GM12878 (cell line): ENCODE results near the gene MR1. TPM values are rescaled to one million over a fixed set of nuclear protein-coding genes. Genes with fewer than 3 reads are reported as not detected.

Source experiments
- ATAC-seq: fragments of 200-7000 bp; cut with Tn5 transposase; 3 replicates; pipeline ENCODE4 v1.9.1; 2020; ENCODE audit warnings: mild to moderate bottlenecking, moderate library complexity
- BruUV-seq: library from RNA; stranded (reverse); fragments of 400-500 nt; replicated peaks from 2 replicates; lab custom pipeline; 2021; lab: Mats Ljungman, UMichigan
- CTCF ChIA-PET: fragments of 300-600 bp; sonication (Branson Sonifier 250); formaldehyde crosslinking; extraction: SDS; loops from one replicate; lab custom pipeline; 2021; ENCODE audit warnings: inconsistent platforms; lab: Yijun Ruan, JAX
- POLR2A ChIA-PET: fragments of 350-600 bp; formaldehyde crosslinking; extraction: SDS; loops from one replicate; lab custom pipeline; 2021; ENCODE audit warnings: inconsistent platforms; lab: Charles Lee
- RAD21 ChIA-PET: fragments of 300-600 bp; sonication (Branson Sonifier 250); formaldehyde crosslinking; loops from one replicate; lab custom pipeline; 2023; ENCODE audit warnings: antibody characterized with exemption; ENCODE audit not compliant: unreplicated experiment; lab: Charles Lee
- SMC1A ChIA-PET: fragments of 300-600 bp; sonication (Branson Sonifier 250); formaldehyde crosslinking; loops from one replicate; lab custom pipeline; 2023; ENCODE audit not compliant: unreplicated experiment, uncharacterized antibody; lab: Charles Lee
- DNase-seq: peaks from one replicate; pipeline ENCODE4 v3.0.0-alpha.2; 2011; ENCODE audit warnings: low read depth, low spot score
- FAIRE-seq: peaks from 3 replicates; lab custom pipeline; 2011; peaks lifted over from hg19 to GRCh38; lab: Jason Lieb, UNC
- H2AFZ ChIP-seq: 2 replicates; pipeline ENCODE4 v1.6.0; 2011; ENCODE audit warnings: low read depth, low read length, control low read depth; ENCODE audit not compliant: control insufficient read depth
- H3K27ac ChIP-seq: 2 replicates; pipeline ENCODE4 v1.5.1; 2011; ENCODE audit warnings: control low read depth; ENCODE audit not compliant: control insufficient read depth, insufficient read depth
- H3K27me3 ChIP-seq, 2 experiments: replicated peaks in 1 of 2; 2 replicates each; pipeline versions ENCODE4 v1.6.0 to v1.6.1; 2011; ENCODE audit warnings: low read length in 1 of 2; ENCODE audit not compliant: control insufficient read depth in 2 of 2, insufficient read depth in 2 of 2
- H3K36me3 ChIP-seq, 2 experiments: 2 replicates each; pipeline ENCODE4 v1.5.1; 2011; ENCODE audit warnings: low read length in 1 of 2; ENCODE audit not compliant: control insufficient read depth in 2 of 2, insufficient read depth in 2 of 2
- H3K4me1 ChIP-seq: 2 replicates; pipeline ENCODE4 v1.6.1; 2011; ENCODE audit warnings: mild to moderate bottlenecking, low read length, moderate library complexity, mixed read lengths; ENCODE audit not compliant: control insufficient read depth, insufficient read depth
- H3K4me2 ChIP-seq: 2 replicates; pipeline ENCODE4 v1.6.0; 2011; ENCODE audit warnings: control low read depth; ENCODE audit not compliant: control insufficient read depth, insufficient read depth
- H3K4me3 ChIP-seq: fragments of 200-600 bp; sonication (generic); 2 replicates; pipeline ENCODE4 v1.5.1; 2016
- H3K79me2 ChIP-seq: 2 replicates; pipeline ENCODE4 v1.6.0; 2011; ENCODE audit warnings: low read length; ENCODE audit not compliant: control insufficient read depth, insufficient read depth
- H3K9ac ChIP-seq: 2 replicates; pipeline ENCODE4 v1.8.0; 2011; ENCODE audit warnings: low read length, control low read depth, mixed read lengths; ENCODE audit not compliant: control insufficient read depth, insufficient read depth
- H3K9me3 ChIP-seq: replicated peaks from 3 replicates; pipeline ENCODE4 v1.5.1; 2011; ENCODE audit warnings: mild to moderate bottlenecking, low read length; ENCODE audit not compliant: control insufficient read depth, insufficient read depth
- H4K20me1 ChIP-seq: 2 replicates; pipeline ENCODE4 v1.6.0; 2011; ENCODE audit not compliant: control insufficient read depth, insufficient read depth
- ELK1 ChIP-seq: IDR thresholded peaks from 2 replicates; pipeline ENCODE4 v1.6.1; 2012; ENCODE audit warnings: low read depth, low read length, improper control_type of control experiment
- IKZF1 ChIP-seq: fragments of 450-650 bp; conservative IDR thresholded peaks from 2 replicates; pipeline ENCODE4 v1.6.1; 2017; ENCODE audit warnings: antibody characterized with exemption, mild to moderate bottlenecking
- MEF2A ChIP-seq: IDR thresholded peaks from 2 replicates; pipeline ENCODE4 v1.6.1; 2011; ENCODE audit warnings: low read depth, mild to moderate bottlenecking, low read length, moderate library complexity; ENCODE audit not compliant: insufficient read depth
- NFIC ChIP-seq: IDR thresholded peaks from 2 replicates; pipeline ENCODE4 v1.6.1; 2012; ENCODE audit warnings: low read depth, mild to moderate bottlenecking, inconsistent platforms, low read length, moderate library complexity
- PML ChIP-seq: IDR thresholded peaks from 2 replicates; pipeline ENCODE4 v1.6.1; 2012; ENCODE audit warnings: low read length, inconsistent platforms
- RELB ChIP-seq: fragments of 450-650 bp; IDR thresholded peaks from 2 replicates; pipeline ENCODE4 v1.6.1; 2017; ENCODE audit warnings: low read depth, mild to moderate bottlenecking, moderate library complexity
- SREBF2 ChIP-seq: IDR thresholded peaks from 2 replicates; pipeline ENCODE4 v1.6.1; 2012; ENCODE audit warnings: mild to moderate bottlenecking, low read length
- TAF1 ChIP-seq: IDR thresholded peaks from 2 replicates; pipeline ENCODE4 v1.6.1; 2011; ENCODE audit warnings: mild to moderate bottlenecking, low read depth, low read length, borderline replicate concordance
- YBX1 ChIP-seq: fragments of 450-650 bp; IDR thresholded peaks from 2 replicates; pipeline ENCODE4 v1.6.1; 2016; ENCODE audit warnings: antibody characterized with exemption
- ZNF207 ChIP-seq: fragments of 450-650 bp; IDR thresholded peaks from 2 replicates; pipeline ENCODE4 v1.6.1; 2014; ENCODE audit warnings: antibody characterized with exemption, mild to moderate bottlenecking, borderline replicate concordance
- ZNF384 ChIP-seq: IDR thresholded peaks from 2 replicates; pipeline ENCODE4 v1.6.1; 2012; ENCODE audit warnings: low read depth, mild to moderate bottlenecking, low read length, improper control_type of control experiment, borderline replicate concordance
- WGBS: methylation state at CpG from one replicate; pipeline ENCODE4 v1.1.6; 2016; ENCODE audit warnings: low lambda C conversion rate; ENCODE audit not compliant: insufficient replicate concordance, insufficient coverage; ENCODE audit errors: missing lambda C conversion rate; 5-methylcytosine and 5-hydroxymethylcytosine counted together
- in situ Hi-C: fragments of 300-500 bp; cut with MboI; formaldehyde crosslinking; loops from 9 replicates; pipeline ENCODE4 v1.14.3; 2018; ENCODE audit warnings: mixed read lengths
- intact Hi-C: fragments of 100-400 bp; cut with micrococcal nuclease; formaldehyde crosslinking; loops from one replicate; pipeline ENCODE4 v1.14.2; 2022; ENCODE audit not compliant: unreplicated experiment
- polyA plus RNA-seq, 11 experiments: library from polyadenylated mRNA; depleted of rRNA in 4 of 11; unstranded in 6 of 11; stranded (reverse) in 5 of 11; fragments of >200 nt; fragmentation: Nextera tagmentation in 4 of 11; fragmentation: Illumina TruSeq in 1 of 11; extraction: Ambion mirVana in 4 of 11; extraction: Trizol in 1 of 11; gene quantifications; 1 replicate in 1 of 11; 2 replicates in 10 of 11; pipeline versions ENCODE4 v1.2.1 to v1.2.3, GENCODE V29; 2011 to 2016; ENCODE audit warnings: inconsistent platforms in 2 of 11, missing spikeins in 2 of 11, low read depth in 1 of 11
- total RNA-seq, 4 experiments: library from RNA; depleted of rRNA in 3 of 4; stranded (reverse); fragments of >200 nt in 3 of 4; fragmentation: Illumina TruSeq in 1 of 4; extraction: Trizol in 1 of 4; gene quantifications; 2 replicates each; pipeline versions ENCODE4 v1.2.1 to v1.2.3, GENCODE V29; 2013 to 2021
- TF ChIP-seq, protein P1 (sequence below): IDR thresholded peaks from 2 replicates; pipeline ENCODE4 v1.6.1; 2012; ENCODE audit warnings: low read depth, low read length, improper control_type of control experiment

The MR1 gene
- total and polyA plus RNA-seq, 10 of the 15 experiments (the other 5 are each of a cell fraction or from before 2014, with no cell fraction given), result 24.7 to 65.9 (median 30.9) TPM

GRCh38 chr1:181001091-181001780, 32.5 kb upstream of the MR1 start:
- FAIRE-seq (no peak), DNase-seq (no peak), ATAC-seq (no peak)
- TF ChIP-seq IKZF1 (no peak), NFIC (no peak), SREBF2 (no peak), RELB (no peak), MEF2A (no peak), PML (no peak), TAF1 (no peak), ZNF384 (no peak), YBX1 (no peak), ELK1 (no peak), ZNF207 (no peak)
- TF ChIP-seq, protein P1, sequence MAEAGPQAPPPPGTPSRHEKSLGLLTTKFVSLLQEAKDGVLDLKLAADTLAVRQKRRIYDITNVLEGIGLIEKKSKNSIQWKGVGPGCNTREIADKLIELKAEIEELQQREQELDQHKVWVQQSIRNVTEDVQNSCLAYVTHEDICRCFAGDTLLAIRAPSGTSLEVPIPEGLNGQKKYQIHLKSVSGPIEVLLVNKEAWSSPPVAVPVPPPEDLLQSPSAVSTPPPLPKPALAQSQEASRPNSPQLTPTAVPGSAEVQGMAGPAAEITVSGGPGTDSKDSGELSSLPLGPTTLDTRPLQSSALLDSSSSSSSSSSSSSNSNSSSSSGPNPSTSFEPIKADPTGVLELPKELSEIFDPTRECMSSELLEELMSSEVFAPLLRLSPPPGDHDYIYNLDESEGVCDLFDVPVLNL, result no peak
- H3K9ac ChIP-seq, result no peak overlapping the region
- H3K9me3 ChIP-seq, result no peaks in the 10 kb centered on the region
- ChIA-PET CTCF (interaction anchor here (1.0 to 1.7 kb wide), 3 partner anchors 10 to 78 kb away, joined by 3 to 4 read pairs (median 3); no protein-coding TSS in a partner anchor), POLR2A (interaction anchor here (0.5 to 0.6 kb wide), 3 partner anchors 210 to 924 kb away, joined by 3 to 6 read pairs (median 4); no protein-coding TSS in a partner anchor), RAD21 (interaction anchor here (0.6 kb wide), 1 partner anchor 18 kb away, joined by 3 read pairs; no protein-coding TSS in a partner anchor), SMC1A (interaction anchor here (0.8 to 2.7 kb wide), 6 partner anchors 10 to 119 kb away, joined by 3 to 15 read pairs (median 3); no protein-coding TSS in a partner anchor)
- BruUV-seq, result no TSS peak
- no peak overlapping the region for H3K4me2 ChIP-seq
- H4K20me1 ChIP-seq, result no peaks in the 10 kb centered on the region
- no peak overlapping the region for H3K27ac ChIP-seq
- peaks cover 9 to 43% of the 10 kb centered on the region in 2 experiments for H3K36me3 ChIP-seq
- no peaks in the 10 kb centered on the region for H3K79me2 ChIP-seq
- H2AFZ ChIP-seq, result no peak overlapping the region
- H3K4me3 ChIP-seq, result no peak overlapping the region
- intact Hi-C loops, result no loop called here
- no peaks in the 10 kb centered on the region for H3K27me3 ChIP-seq
- WGBS, result 98% methylated on average over 7 of the region's 7 CpGs
- no peaks in the 10 kb centered on the region for H3K4me1 ChIP-seq
- in situ Hi-C loops, result no loop called here
